GM19438 (cell line): ENCODE measurements around the gene ARVCF.

Source experiments
- ATAC-seq: cut with Tn5 transposase; IDR thresholded peaks from one replicate; pipeline ENCODE4 v1.9.1; 2021; ENCODE audit warnings: low read depth; ENCODE audit not compliant: unreplicated experiment

The ARVCF gene

DNA sequence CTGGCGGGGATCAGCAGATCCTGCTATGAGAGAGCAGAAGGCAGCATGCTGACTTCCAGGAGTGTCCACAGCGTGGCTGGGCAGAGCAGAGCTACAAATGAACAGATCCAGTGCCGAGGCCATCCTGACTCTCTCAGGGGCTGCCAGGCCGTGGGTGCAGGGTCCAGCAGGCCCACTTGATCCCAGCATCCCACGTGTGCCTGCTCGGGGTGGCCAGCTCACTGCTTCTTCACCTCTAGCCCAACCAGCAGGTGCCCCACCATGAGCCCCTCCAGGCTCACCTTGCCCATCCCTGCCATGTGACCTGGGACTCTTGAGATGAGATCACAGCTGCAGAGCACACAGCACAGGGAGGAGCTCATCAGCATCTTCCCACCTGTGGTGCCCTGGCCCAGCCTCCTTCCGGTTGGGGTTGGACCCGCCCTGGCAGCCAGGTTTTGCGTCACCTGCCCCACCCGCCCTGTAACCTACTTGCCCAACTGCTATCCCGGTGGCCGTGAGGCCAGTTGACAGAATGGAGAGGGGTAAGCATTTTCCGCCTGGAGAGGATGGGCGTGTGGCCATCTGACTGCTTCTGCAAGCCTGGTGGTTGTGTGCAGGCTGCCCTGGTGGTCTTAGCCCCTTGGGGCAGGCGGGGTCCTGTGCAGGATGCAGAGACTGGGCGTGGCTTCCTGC lies 15.2 kb upstream of the ARVCF start:
- no peak for ATAC-seq

DNA sequence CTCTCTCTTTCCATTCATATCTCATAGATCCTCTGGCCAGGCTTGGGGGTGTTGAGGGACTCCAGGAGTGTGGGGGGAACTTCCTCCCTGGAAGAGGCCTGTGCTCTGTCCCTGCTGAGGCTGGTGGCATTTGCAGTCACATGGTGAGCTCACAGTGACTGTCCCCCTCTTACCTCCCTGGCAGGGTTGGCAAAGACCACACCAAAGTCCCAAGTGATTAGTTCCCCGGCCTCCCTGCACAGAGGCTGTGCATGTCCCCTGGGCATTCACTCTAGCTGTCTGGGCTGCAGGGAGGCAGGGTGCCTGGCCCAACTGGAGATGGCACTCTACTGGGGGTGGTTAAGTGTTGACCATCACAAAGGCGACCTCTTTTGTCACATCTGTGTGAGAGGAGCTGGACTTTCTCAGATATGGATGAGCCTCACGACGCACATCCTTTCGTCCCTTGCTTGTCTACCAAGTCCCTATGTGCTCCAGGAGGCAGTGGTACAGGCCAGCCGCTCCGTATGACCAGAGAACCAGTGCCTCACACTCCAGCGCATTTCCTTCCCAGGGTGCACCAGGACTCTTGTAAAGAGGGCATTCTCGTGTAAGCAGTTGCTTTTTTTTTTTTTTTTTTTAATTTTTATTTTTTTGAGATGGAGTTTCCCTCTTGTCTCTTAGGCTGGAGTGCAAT lies 13.1 kb upstream of the ARVCF start:
- no peak for ATAC-seq

DNA sequence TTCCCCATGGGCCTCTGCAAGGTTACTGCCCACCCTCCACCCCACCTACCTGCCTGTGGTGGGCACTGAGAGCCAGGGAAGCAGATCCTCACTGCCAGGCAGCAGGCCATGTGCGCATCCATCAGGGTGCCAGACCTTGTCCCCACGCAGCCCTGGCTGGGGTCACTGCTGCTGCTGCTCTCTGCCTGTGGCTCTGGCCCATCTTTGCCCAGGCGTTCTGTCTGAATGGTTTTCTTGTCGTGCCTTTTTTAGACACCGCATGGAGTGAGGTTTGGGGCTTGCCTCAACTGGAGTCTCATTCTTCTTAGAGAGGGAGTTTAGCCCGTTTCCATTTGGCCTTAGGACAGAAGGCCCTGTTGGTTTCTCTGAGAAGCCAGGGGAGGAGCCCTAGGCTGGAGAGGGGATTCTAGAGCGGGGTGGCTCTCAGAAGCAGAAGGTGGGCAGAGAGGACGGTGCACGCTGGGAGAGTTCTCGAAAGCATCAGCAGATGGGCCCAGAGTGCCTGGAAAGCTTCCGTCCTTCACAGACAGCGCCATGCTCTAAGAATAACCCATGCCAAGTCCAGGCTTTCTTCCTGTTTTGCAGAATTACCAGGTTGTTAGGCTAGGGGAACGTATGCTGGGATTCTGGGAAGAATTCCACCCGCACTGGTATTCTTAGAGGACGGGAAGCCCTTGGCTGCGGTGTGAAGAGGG lies 12.4 kb upstream of the ARVCF start:
- no peak for ATAC-seq

DNA sequence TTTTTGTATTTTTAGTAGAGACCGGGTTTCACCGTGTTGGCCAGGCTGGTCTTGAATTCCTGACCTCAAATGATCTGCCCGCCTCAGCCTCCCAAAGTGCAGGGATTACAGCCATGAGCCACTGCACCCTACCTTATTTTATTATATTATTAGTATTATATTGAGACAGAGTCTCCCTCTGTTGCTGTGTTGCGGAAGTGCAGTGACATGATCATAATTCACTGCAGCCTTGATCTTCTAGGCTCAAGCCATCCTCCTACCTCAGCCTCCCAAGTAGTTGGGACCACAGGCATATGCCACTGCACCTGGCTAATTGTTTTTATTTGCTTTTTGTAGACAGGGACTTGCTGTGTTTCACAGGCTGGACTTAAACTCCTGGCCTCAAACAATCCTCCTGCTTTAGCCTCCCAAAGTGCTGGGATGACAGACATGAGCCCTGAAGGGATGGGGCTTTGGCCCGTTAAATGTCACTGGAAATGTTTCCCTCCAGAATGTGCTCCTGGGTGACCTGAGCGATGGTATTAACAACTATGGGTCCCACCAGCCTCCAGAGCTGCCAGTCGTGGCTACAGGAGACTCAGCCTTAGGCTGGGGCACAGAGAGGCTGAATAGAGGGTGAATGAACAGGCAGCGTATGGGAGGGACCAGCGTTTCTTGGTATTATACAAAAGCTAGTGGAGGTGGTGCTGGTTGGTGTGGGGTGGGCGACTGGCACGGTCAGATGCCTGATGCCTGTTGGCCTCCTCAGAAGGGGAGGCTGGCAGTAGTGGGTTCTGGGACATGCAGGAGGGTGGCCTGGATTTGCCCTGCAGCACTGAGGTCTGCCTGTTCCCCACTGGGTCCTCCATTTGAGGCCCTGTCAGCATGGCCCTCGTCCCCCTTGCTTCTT lies 11.6 kb upstream of the ARVCF start:
- ATAC-seq: no peak

DNA sequence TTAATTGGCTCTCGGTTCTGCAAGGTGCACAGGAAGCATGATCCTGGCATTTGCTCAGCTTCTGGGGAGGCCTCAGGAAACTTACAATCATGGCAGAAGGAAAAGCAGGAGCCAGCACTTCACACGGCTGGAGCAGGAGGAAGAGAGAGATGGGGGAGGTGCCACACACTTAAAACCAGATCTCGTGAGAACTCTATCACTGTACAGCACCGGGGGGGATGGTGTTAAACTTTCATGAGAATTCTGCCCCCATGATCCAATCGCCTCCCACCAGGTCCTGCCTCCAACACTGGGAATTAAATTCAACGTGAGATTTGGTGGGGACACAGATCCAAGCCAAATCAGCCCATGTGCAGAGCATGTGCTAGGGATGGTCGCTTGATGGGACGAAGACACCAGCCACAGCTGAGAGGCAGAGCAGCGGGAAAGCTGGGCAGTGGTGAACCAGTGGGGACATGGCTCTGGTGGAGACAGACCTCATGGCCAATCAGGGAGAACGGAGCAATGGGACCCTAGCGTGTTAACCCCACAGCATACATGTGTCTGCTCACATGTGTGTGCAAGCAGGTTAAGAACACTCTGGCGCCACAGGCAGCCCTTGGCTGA lies 10.5 kb upstream of the ARVCF start:
- no peak for ATAC-seq

DNA sequence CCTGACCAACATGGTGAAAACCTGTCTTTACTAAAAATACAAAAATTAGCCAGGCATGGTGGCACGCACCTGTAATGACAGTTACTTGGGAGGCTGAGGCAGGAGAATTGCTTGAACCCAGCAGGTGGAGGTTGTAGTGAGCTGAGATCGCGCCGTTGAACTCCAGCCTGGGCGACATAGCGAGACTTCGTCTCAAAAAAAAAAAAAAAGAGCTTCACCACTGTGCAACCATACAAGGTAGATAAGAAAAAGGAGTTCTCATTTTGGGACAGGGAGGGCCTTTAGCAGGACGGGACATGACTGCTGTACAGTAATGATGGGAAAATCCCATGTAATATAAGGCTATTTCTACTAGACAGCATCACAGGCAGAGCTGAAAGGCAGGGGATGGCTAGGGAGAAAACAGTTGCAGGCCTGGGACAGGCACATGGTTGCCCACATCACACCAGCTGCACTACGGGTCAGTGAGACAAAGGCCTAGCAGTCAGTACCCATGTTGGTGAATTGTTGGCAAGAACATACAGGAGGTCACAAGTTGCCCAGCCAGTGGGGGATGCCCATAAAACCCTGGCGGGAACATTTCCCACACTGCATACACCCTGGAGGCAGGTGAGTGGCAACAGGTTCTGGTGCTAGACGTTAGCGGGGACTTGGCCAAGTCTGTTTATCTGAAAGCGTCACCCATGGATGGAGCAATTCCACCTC lies 9.7 kb upstream of the ARVCF start:
- ATAC-seq: no peak

DNA sequence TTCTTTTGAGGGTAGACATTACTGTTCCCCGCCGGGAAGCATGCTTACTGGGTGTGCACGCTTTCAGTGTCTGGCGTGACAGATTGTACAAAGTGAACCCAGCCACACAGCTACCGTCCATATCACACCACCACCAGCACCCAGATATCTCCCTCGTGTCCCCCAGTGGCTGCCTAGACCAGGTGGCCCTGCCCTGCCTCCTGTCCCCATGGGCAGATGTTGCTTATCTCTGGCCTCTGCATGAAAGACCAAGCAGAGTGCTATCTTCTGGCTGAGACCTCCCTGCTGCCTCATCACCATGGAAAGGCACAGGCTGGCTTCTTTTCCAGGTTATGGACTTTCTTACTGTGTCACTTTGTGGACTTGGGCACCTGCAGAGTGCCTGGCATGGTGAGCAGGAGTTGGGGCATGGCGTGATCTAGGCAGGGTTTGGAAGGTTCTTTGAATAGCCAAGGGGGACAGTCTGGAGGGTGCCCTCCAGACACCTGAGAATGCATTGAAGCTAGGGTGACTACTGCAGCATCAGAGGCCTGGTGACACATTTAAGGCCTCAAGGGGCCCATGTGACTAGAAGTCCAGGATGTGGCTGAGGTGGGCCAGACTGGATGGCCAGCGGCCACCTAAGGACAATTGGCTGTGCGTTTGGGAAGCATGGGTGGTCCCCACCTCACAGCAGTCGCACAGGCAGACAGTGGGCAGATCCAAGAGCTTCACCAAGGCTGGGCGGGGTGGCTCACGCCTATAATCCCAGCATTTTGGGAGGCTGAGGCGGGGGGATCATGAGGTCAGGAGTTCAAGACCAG lies 9.0 kb upstream of the ARVCF start:
- no peak for ATAC-seq

DNA sequence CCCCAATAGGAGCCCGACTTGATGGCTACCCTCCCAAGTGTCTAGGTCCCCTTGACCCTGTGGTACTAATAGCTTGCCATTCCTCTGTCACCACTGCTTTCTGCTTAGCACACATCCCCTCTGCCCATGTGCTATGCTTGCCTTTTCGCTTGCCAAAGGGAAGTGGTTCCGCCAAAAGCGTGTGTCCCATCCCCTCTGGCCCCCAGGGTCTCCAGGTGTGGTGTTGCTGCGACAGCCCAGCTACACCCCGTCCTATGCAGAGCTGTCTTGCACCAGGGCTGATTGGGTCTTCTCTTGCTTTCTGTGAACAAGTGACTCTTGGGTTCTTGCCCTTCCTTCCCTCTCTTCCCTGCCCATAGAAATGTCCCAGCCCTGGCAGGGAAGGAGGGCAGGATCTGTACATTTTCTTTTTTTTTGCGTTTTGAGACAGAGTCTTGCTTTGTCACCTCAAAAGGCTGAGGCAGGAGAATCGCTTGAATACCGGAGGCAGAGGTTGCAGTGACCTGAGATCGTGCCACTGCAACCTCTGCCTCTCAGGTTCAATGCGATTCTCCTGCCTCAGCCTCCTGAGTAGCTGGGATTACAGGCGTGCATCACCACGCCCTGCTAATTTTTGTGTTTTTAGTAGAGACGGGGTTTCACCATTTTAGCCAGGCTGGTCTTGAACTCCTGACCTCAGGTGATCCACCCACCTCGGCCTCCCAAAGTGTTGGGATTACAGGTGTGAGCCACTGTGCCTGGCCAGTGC lies 8.2 kb upstream of the ARVCF start:
- no peak for ATAC-seq

DNA sequence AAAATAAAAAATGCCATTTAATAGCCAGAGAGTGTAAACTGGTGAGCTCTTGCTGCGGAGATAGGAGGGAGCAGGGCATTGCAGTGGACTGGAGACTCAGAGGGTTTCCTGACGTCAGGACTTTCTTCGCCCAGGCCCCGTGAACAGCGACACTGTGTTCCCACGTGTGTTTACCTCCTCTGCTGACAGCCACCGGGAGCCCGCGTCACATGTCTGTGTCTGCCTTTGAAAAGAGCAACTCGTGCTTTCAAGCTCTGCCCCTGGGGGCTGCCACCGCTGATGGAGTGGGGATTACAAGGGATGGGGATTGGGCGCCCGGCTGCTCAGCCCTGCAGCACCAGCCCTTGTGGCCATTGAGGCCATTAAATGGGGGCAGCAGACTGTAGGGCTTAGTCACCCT lies 7.6 kb upstream of the ARVCF start:
- ATAC-seq: no peak

DNA sequence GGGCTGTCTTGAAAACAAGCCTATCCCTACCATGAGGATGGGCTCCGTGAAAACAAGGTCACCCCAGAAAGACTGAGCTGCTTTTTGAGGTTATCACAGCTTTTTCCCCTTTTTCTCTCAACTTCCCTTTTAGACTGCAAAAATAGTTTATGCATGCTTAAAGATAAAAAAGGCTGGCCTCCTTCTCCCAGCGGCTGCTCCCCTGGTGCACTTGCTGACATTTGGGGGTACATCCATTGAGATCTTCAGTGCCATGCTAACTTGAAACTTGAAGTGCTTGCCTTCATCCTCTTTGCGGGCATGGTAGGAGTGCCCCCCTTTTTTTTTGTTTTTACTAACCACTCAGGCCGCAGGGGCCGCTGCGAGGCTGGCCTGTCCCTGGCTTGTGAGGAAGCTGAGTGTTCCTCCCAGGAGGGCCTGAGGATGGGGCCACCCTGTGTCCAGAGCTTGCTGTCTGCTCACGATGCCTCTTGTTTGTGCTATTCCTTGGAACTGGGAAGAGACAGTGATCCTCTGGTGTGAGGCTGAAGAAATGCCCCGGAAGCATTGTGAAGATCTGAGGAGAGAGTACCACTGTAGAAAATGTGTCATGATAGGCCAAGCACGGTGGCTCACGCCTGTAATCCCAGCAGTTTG lies 6.5 kb upstream of the ARVCF start:
- no peak for ATAC-seq

DNA sequence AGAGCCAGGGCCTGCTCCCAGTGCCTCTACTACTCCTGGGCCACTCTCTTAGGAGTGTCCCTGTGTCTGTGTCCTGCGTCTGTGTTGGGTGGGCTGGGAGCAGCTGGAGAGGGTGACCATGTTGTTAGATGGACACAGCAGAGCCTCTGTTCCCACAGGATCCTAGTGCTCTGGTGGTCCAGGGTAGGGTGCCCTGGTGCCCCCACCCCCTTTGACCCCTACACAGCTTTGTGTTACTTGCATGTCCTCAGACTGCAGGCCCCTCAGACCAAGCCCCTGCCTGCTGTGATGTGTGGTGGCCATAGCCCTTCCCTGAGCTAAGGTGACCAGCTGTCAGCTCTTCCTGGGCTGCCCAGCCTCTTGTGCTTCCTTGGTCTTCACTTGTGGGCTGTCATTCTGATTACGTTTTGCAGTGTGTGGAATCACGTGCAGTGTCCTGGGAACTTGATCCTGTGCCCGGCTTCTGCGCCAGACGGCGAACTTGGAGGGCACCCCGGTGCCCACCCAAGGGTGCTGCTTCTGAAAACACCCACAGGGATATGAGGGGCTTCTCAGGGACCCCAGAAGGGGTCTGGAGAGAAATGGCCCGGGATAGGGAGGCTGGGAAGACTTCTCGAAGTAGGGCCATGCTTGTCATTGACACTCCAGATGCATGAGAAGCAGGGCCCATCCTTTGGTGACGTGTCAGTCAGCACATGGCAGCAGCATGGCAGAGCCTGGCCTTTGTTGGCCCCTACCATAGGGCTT lies 5.8 kb upstream of the ARVCF start:
- no peak for ATAC-seq

DNA sequence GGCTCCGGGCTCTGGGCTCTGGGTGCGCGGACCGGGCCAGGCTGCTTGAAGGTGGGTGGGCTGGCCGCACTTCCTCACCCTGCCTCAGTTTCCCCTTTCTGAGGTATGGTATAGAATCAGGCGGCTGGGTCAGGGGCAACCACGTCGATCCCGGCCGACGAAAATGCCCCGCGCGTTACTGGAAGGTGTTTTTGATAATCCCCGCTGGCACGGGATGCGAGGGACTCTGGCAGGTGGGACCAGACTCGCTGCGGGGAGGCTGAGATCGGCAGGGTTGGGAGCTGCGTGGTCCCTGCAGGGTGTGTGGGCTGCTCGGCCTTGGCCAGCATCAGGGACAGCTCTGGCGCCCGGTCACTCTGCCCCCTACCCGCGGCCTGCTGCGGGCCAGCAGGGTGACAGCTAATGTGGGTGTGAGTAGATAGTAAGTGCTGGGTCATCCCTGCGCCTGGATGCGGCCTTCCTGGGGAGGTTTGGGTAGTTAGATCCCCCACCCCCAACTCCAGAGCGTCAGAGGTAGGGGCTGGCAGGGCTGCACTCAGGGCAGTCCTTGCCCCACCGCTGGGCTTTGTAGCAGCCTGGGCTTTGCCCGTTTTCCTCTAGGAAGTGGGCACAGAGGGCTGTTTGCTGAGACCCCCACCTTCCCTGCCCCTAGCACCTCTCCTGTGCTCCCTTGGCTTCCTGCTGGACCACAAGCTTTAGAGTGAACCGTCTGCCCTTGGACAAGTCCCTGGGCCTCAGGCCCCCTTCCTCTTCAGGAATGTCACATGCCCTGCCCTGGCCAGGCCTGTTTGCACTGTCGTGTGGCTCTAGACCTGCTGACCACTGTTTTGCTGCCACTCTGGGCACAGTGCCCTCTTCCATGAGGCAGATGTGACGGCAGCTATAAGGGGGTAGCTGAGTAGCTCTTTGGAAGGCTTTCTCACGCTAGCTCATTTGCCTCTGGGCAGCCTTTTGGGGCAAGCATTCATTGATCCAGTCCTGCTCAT lies 4.9 kb upstream of the ARVCF start:
- ATAC-seq: no peak

DNA sequence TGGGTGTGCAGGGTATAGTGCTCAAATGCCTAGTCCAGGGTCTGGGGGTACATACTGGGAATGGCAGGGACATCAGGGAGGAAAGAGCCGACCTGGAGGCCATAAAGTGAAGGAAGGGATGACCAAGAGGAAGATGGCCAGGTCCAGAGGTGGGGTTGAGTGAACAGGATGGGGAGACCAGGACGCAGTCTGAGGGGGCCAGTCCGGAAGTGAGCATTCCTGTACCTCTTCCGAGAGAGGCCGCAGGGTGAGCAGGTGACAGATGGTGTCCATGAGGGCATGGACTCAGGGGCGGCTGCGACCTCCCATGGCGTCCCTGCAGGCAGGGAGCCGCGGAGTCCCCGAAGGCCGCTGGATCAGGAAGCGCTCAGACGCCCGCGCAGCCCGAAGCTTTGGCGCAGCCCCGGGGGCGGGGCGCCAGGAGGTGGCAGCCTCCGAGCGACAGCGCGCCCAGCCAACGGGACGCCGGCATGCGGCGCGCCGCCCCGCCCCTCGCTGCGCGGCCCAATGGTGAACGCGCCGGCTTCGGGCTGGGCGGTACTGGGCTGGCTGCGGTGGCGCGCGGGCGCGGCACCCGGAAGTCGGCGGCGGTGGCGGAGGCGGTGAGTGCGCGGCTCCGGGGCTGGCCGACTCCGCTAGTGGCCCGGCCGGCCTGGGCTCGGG lies 4.0 kb upstream of the ARVCF start, which contains the start of gene TANGO2:
Gene TANGO2, plus strand, starts transcription at position 578 of the 663 bp plus-strand sequence. CDS start 15,689 bp downstream, outside the sequence.
- ATAC-seq: no peak

DNA sequence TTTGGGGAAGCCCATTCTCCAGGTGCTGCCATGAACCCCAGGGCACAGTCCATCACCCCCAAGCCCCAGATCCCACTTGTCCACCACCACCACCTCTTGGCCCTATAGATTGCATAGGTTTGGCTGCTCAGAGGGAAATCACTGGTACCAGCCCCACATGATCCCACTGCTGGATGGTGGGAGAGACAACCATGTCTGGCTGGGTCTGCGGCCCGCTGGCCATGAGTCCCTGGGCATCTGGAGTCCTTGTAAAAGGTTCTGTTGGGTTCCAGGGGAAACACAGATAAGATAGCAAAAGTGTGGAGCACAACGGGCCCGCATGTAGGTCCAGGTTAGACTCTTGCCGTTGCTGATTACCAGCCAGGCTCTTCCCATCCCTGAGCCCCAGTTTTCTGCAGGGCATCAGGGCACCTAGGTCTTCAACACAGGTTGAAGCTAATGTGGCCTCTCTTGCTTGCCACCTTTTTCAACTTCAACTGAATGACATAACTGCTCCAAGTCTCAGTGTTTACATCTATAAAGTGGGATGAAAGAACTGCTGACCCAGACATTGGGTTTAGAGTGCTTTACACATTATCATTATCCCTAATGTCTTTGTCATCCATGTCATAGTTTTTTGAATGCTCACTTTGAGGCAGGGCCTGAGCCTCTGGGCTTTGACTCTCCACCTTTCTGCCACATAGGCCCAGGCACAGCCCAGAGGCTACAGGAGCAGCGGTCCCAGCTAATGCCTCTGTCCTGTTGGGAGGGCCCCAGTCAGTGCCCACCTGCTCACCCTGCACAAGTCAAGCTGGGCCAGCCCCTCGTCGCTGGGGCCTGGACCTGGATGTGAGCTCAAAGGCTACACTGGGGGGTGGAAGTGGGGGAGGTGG lies 3.3 kb upstream of the ARVCF start:
- ATAC-seq: no peak
